GM10248 (cell line): ENCODE results near the gene AKT2.

Source experiments
- CTCF ChIA-PET: fragments of 300-600 bp; sonication (Branson Sonifier 250); formaldehyde crosslinking; extraction: SDS; loops from one replicate; lab custom pipeline; 2021; ENCODE audit warnings: antibody characterized with exemption; lab: Yijun Ruan, JAX
- POLR2A ChIA-PET: fragments of 350-650 bp; sonication (Branson Sonifier 250); formaldehyde crosslinking; extraction: SDS; loops from one replicate; lab custom pipeline; 2020; ENCODE audit warnings: antibody characterized with exemption; lab: Yijun Ruan, JAX
- DNase-seq: peaks from one replicate; pipeline ENCODE4 v3.0.0; 2012; ENCODE audit errors: extremely low spot score
- CTCF ChIP-seq: IDR thresholded peaks from 2 replicates; pipeline ENCODE4 v1.5.1; 2012; ENCODE audit warnings: mild to moderate bottlenecking, low read depth; ENCODE audit errors: extremely low read depth, missing control alignments, control extremely low read depth

Gene AKT2

GRCh38 chr19:40192758-40193586 lies 92.2 kb downstream of the AKT2 start:
- no peak for DNase-seq
- ChIA-PET POLR2A (no interaction called here), CTCF (interaction anchor here (0.8 kb wide), 2 partner anchors 10 to 39 kb away, joined by 3 read pairs; no protein-coding TSS in a partner anchor)
- TF ChIP-seq CTCF: no peak

- TF ChIP-seq CTCF: peak; percentile 15
- peak; percentile 58 for DNase-seq
- CTCF ChIA-PET: interaction anchor here (0.9 kb wide), 1 partner anchor 26 kb away, joined by 3 read pairs; the partner anchor contains the start of gene TTC9B
- POLR2A ChIA-PET: no interaction called here
These were observed 93.1 kb downstream of the AKT2 start for GRCh38 chr19:40191836-40192646.

- peak; percentile 91 for DNase-seq
- ChIA-PET CTCF (interaction anchor here (0.9 to 2.0 kb wide), 5 partner anchors 25 to 220 kb away, joined by 3 to 5 read pairs (median 3); partner anchors contain the start of genes PSMC4 and TTC9B), POLR2A (interaction anchor here (0.7 to 1.1 kb wide), 5 partner anchors 9 to 157 kb away, joined by 3 to 4 read pairs (median 4); partner anchors contain the start of genes C19orf47 and PLD3)
- TF ChIP-seq CTCF: no peak
These were observed 94.0 kb downstream of the AKT2 start, which contains the start of gene MAP3K10 for GRCh38 chr19:40190891-40191835. Gene MAP3K10 (plus strand): TSS chr19:40191426. CDS start chr19:40192032, 606 bp downstream.

- POLR2A ChIA-PET: no interaction called here
- no peak for TF ChIP-seq CTCF
- no peak for DNase-seq
- CTCF ChIA-PET: interaction anchor here (0.7 to 1.4 kb wide), 2 partner anchors 19 to 45 kb away, joined by 3 to 4 read pairs; no protein-coding TSS in a partner anchor
These were observed 100.9 kb downstream of the AKT2 start for GRCh38 chr19:40184273-40184672.
